ENCODE results near the gene GPR15.

DNA sequence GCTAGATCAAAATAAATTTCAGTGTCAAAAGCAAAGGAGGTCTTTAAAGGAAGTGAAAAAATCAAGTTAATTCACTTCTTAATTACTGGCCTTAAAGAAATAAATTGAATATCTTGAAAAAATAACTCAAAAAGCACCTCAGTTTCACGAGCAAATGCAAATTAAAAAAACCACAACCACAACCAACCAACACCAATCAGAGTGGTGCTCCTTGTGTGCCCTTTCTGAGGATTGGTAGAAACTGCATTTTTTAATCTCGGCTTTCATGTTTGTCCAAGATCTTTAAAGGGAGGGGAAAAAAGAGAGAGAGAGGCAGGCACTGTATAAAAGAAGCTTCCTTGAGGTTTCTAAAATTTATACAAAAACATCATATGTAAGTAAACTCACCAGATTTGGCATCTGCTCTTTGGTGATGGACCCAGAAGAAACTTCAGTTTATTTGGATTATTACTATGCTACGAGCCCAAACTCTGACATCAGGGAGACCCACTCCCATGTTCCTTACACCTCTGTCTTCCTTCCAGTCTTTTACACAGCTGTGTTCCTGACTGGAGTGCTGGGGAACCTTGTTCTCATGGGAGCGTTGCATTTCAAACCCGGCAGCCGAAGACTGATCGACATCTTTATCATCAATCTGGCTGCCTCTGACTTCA lies at the start of gene GPR15:
- TF ChIP-seq, protein P1, sequence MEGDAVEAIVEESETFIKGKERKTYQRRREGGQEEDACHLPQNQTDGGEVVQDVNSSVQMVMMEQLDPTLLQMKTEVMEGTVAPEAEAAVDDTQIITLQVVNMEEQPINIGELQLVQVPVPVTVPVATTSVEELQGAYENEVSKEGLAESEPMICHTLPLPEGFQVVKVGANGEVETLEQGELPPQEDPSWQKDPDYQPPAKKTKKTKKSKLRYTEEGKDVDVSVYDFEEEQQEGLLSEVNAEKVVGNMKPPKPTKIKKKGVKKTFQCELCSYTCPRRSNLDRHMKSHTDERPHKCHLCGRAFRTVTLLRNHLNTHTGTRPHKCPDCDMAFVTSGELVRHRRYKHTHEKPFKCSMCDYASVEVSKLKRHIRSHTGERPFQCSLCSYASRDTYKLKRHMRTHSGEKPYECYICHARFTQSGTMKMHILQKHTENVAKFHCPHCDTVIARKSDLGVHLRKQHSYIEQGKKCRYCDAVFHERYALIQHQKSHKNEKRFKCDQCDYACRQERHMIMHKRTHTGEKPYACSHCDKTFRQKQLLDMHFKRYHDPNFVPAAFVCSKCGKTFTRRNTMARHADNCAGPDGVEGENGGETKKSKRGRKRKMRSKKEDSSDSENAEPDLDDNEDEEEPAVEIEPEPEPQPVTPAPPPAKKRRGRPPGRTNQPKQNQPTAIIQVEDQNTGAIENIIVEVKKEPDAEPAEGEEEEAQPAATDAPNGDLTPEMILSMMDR (IDR thresholded peaks at IDR 0.05 in 4 of 5, conservative IDR thresholded peaks at IDR 0.05 in 1 of 5), result no peak
- no peak for TF ChIP-seq POLR2A (IDR thresholded peaks at IDR 0.05)

Measured in gastrocnemius medialis (tissue), 4 donors.